NCI-H82 (cell line): Measurements from ENCODE around the gene KPTN.
A peak's percentile ranks its signal among the peaks of the same experiment; 100 is the strongest.

Source experiments
- DNase-seq: peaks from one replicate; lab custom pipeline; 2025; lab: John Stamatoyannopoulos, UW

Gene KPTN

GRCh38 chr19:47509170-47509847, 25.3 kb upstream of the KPTN start:
- DNase-seq: no peak

DNA sequence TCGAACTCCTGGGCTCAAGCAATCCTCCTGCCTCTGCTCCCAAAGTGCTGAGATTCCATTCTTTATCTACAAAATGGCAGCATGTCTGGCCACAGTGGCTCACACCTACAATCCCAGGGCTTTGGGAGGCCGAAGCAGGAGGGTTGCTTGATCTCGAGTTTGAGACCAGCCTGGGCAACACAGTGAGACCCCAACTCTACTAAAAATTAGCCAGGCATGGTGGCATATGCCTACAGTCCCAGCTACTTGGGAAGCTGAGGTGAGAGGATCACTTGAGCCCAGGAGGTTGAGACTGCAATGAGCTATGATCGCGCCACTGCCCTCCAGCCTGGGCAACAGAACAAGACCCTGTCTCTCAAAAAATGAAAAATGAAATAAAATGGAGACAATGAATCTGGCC, 24.7 kb upstream of the KPTN start:
- DNase-seq: no peak

- DNase-seq: peak; percentile 60
Measured at GRCh38 chr19:47507924-47508553, 24.0 kb upstream of the KPTN start.

DNA sequence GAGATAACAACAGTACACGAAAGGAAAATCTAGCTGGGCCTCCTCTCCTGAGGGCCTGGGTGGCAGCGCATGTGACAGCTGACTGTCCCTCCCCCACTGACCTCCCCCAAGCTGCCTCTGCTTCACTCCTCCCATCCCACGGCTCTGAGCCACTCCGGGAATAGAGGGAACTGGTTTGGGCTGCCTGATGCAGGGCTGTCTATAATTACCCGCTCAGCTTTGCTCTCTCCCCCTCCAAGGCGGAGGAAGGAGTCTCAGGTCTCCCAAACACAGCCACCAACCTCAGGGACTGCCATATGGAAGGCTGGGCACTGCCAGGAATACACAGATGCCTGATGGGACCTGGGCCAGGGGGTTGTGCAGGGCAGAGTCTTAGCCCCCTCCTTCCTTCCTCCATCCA, 23.0 kb upstream of the KPTN start:
- DNase-seq: peak; percentile 60

DNA sequence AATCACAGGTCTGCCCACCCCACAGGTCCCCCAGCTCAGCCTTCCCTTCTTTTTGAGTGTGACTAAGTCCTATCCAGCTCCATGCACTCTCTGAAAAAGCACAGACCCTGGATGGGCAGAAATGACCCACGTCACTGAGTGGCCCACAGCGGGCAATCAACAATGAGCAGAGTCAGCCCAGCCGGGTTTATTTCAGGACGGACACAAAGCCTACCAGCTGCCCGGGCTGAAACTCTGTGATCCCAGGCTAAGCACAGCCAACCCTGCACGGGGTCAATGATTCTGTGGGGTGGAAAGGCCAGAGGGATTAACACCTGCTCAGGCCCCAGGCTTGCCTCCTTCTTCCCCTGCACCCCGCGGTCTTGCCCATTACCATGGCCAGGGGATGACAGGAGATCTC, 22.4 kb upstream of the KPTN start:
- DNase-seq: peak; percentile 39

GRCh38 chr19:47505506-47505905, 21.5 kb upstream of the KPTN start:
- no peak for DNase-seq

- no peak for DNase-seq
Measured at GRCh38 chr19:47503826-47504150, 19.8 kb upstream of the KPTN start.

DNA sequence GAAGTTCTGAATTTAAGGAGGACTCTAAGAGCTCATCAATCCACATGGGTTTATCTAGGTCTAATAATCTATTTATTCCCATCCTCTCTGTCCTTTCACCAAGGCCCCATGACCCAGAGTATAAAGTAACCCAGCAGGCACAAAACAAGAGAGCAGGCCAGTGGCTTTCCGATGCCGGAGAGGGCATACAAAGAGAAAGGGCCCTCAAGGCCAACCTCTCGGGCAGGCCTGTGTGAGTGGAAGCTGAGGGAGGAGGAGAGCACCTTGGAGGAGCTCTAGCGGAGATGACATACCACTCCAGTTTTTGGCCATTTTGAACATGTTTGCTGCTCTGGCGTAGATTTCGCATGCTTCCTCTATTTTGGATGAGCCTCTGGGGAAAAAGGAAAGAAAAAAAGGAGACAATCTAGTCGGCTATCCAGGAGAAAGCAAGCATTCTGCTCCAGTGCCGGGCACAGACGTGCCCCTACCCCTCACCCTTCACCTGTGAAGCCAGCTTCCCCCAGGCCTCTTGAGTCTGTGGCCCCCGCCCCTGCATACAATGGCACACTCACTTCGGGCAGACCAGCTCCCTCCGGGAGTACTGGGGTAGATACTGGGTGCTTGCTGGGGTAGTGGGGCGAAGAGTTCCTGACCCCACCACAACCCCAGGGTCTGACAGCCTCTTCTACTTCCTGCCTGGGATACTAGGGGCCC, 19.3 kb upstream of the KPTN start:
- no peak for DNase-seq

GRCh38 chr19:47499863-47500830, 16.1 kb upstream of the KPTN start:
- no peak for DNase-seq

GRCh38 chr19:47499371-47499770, 15.4 kb upstream of the KPTN start:
- peak; percentile 30 for DNase-seq

GRCh38 chr19:47498561-47498960, 14.5 kb upstream of the KPTN start:
- no peak for DNase-seq

DNA sequence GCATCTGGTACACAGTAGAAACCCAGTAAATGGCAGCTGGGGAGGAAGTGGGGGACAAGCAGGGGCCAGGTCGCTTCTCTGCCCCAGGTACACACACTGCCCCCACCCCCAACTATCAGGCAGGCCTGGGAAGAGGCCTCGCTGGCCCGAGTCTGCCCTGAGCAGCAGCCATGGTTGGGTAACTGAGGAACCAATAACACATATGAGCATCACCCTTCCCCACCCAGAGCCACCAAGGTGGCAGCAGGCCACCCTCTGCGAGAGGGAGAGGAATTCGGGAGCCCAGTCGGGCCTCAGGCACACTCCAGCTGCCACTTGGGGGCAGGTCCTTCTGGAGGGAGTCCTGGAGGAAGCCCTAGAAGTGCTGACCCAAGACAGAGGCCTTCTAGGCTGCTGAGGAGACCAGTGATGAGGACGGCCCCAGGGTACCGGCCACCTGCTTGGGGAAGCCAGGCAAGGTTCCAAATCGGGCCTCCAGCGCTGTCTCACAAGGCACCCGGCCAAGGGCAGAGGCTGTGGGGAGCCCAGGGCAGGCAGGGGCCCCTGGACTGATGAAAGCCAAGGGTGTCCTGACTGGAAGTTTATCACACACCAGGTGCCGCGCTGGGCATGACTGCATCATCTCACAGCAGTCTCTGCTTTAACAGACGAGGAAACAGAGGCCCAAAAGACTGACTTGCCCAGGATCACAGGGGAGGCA, 14.0 kb upstream of the KPTN start:
- DNase-seq: no peak

- DNase-seq: no peak
Measured at GRCh38 chr19:47497050-47497766, 13.2 kb upstream of the KPTN start.

DNA sequence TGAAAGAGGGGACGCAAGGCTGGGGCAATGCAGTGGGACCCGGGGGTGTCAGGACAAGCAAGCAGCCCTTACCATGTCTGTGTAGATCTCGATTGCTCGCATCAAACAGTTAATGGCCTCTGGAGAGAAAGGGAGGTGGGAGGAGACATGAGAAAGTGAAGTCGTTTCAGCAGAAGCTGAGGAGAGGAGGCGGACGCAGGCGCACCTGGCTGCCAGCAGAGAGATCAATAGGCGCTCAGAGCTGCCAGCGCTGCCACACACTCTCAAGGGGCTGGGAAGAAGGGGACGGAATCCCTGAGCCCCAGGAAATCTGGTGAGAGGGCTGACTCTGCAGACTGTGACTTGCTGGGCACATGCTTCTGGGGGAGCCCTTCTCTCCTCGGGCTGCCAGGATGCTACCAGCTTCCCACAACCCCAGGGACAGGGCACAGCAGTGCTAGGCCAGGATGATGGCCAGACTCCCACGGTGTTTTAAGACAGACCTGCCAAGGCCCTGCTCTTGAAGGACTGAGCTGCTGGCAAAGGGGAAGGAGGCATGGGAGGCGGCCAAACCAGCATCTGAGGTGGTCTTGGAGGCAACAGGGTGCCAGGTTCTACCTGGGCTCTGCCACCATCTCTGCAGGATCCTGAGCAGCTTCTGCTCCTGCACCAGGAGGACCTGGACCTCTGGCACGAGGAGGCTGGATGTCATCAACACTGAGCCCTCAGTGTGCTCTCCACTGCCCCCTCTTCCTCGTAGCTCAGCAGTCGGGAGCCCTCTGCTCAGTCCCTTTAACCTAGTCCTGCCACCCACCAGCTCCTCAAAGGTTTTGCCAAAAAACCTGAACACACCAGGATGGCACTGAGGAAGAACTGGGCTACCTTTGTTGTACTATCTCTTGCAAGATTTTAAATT, 11.7 kb upstream of the KPTN start:
- DNase-seq: no peak

DNA sequence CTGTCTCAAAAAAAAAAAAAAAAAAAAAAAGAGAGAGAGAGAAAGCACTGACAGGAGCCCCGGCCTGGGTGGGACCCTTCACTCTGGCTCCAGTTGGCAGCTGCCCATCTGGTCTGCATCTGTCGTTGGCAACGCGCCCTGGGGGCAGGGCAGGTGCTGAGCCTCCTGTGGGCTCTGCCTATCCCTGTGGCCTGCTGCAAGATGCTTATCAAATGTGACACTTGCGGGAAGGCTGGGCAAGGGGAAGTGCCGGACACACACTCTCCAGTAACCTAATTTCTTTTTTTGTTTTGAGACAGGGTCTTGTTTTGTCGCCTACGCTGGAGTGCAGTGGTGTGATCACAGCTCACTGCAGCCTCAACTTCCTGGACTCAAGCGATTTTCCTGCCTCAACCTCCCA, 10.7 kb upstream of the KPTN start:
- peak; percentile 67 for DNase-seq

- peak; percentile 23 for DNase-seq
Measured at GRCh38 chr19:47494211-47494547, 10.2 kb upstream of the KPTN start.

GRCh38 chr19:47493378-47494210, 9.6 kb upstream of the KPTN start:
- DNase-seq: no peak

- DNase-seq: no peak
Measured at GRCh38 chr19:47492571-47493377, 8.8 kb upstream of the KPTN start.
